Measurements from ENCODE around the gene USP21. TPM values are rescaled to one million over a fixed set of nuclear protein-coding genes. Genes with fewer than 3 reads are reported as not detected.
A peak's percentile ranks its signal among the peaks of the same experiment; 100 is the strongest.

USP21 gene
- total and polyA plus RNA-seq, 9 of the 15 experiments (the other 6 are each of a cell fraction or from before 2014, with no cell fraction given), result 4.9 to 52.4 (median 21.6) TPM

- no peak for TF ChIP-seq XRCC4 (IDR thresholded peaks at IDR 0.05; ENCODE audit: extremely low read depth, insufficient read depth, insufficient read length)
- TF ChIP-seq ARID2 (IDR thresholded peaks at IDR 0.05), result no peak
- TF ChIP-seq ZNF655 (CRISPR knock-in tag; IDR thresholded peaks at IDR 0.05), result no peak
- 0 out of 2 replicates have a peak, but pooled peaks have one; percentile 49 for TF ChIP-seq JUND (IDR thresholded peaks at IDR 0.05; ENCODE audit: borderline replicate concordance, low read depth, low read length)
- peak; percentile 19; the same call in 1 of the 3 replicates for TF ChIP-seq JUND (tag; IDR thresholded peaks at IDR 0.05; ENCODE audit: borderline replicate concordance, low read depth, low read length)
- no peak for TF ChIP-seq POLR3G (IDR thresholded peaks at IDR 0.05; ENCODE audit: extremely low read depth, insufficient read length, insufficient replicate concordance)
- TF ChIP-seq, protein P1, sequence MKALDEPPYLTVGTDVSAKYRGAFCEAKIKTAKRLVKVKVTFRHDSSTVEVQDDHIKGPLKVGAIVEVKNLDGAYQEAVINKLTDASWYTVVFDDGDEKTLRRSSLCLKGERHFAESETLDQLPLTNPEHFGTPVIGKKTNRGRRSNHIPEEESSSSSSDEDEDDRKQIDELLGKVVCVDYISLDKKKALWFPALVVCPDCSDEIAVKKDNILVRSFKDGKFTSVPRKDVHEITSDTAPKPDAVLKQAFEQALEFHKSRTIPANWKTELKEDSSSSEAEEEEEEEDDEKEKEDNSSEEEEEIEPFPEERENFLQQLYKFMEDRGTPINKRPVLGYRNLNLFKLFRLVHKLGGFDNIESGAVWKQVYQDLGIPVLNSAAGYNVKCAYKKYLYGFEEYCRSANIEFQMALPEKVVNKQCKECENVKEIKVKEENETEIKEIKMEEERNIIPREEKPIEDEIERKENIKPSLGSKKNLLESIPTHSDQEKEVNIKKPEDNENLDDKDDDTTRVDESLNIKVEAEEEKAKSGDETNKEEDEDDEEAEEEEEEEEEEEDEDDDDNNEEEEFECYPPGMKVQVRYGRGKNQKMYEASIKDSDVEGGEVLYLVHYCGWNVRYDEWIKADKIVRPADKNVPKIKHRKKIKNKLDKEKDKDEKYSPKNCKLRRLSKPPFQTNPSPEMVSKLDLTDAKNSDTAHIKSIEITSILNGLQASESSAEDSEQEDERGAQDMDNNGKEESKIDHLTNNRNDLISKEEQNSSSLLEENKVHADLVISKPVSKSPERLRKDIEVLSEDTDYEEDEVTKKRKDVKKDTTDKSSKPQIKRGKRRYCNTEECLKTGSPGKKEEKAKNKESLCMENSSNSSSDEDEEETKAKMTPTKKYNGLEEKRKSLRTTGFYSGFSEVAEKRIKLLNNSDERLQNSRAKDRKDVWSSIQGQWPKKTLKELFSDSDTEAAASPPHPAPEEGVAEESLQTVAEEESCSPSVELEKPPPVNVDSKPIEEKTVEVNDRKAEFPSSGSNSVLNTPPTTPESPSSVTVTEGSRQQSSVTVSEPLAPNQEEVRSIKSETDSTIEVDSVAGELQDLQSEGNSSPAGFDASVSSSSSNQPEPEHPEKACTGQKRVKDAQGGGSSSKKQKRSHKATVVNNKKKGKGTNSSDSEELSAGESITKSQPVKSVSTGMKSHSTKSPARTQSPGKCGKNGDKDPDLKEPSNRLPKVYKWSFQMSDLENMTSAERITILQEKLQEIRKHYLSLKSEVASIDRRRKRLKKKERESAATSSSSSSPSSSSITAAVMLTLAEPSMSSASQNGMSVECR (CRISPR knock-in tag; IDR thresholded peaks at IDR 0.05), result peak; percentile 86
- TF ChIP-seq ATF3 (IDR thresholded peaks at IDR 0.05), result no peak; the same call in 1 of the 2 replicates
- peak; percentile 73; the same call in 1 of the 2 replicates for TF ChIP-seq ATF3 (CRISPR knock-in tag; conservative IDR thresholded peaks at IDR 0.05)
- TF ChIP-seq FOXA1 (IDR thresholded peaks at IDR 0.05; ENCODE audit: borderline replicate concordance), result no peak
- TF ChIP-seq ZBED1 (IDR thresholded peaks at IDR 0.05), result no peak
- TF ChIP-seq ETV6 (IDR thresholded peaks at IDR 0.05; ENCODE audit: borderline replicate concordance in 1 of 2, low read depth in 2 of 2, low read length in 1 of 2), result 0 out of 4 replicates have a peak, but pooled peaks of 1 of the 2 experiments have one; percentile 40
- TF ChIP-seq ETV6 (CRISPR knock-in tag; IDR thresholded peaks at IDR 0.05; ENCODE audit: borderline replicate concordance), result no peak
- peak; percentile 95 for TF ChIP-seq GTF2E2 (tag; IDR thresholded peaks at IDR 0.05)
- no peak for TF ChIP-seq ZNF764 (CRISPR knock-in tag; IDR thresholded peaks at IDR 0.05; ENCODE audit: low read depth)
- TF ChIP-seq, protein P2, sequence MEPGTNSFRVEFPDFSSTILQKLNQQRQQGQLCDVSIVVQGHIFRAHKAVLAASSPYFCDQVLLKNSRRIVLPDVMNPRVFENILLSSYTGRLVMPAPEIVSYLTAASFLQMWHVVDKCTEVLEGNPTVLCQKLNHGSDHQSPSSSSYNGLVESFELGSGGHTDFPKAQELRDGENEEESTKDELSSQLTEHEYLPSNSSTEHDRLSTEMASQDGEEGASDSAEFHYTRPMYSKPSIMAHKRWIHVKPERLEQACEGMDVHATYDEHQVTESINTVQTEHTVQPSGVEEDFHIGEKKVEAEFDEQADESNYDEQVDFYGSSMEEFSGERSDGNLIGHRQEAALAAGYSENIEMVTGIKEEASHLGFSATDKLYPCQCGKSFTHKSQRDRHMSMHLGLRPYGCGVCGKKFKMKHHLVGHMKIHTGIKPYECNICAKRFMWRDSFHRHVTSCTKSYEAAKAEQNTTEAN (CRISPR knock-in tag; IDR thresholded peaks at IDR 0.05), result 0 out of 2 replicates have a peak, but pooled peaks have one; percentile 29
- TF ChIP-seq ETS1 (conservative IDR thresholded peaks at IDR 0.05; ENCODE audit: control insufficient read depth, low read depth, low read length), result 0 out of 2 replicates have a peak, but pooled peaks have one; percentile 47
Measured at GRCh38 chr1:161153682-161154337, 5.5 kb upstream of the USP21 start, which contains the start of gene UFC1 (continued).
